ENCODE measurements around the gene PGBD1. TPM values are rescaled to one million over a fixed set of nuclear protein-coding genes. Genes with fewer than 3 reads are reported as not detected.
"Not testable (repeated sequence)": the region's sequence is repeated elsewhere in the genome, so short reads cannot be mapped to it uniquely, and the experiment has no call there.

The PGBD1 gene
- total RNA-seq, 4 donors from 2014 or later, result 0.75 to 3.2 (median 2.3) TPM

- DNase-seq, result no peak
- no peaks in the 10 kb centered on the region for H3K9me3 ChIP-seq
- H3K4me1 ChIP-seq, result no peaks in the 10 kb centered on the region
- TF ChIP-seq POLR2A (IDR thresholded peaks at IDR 0.05) (no peak), CTCF (IDR thresholded peaks at IDR 0.05) (no peak), EP300 (IDR thresholded peaks at IDR 0.05; ENCODE audit: low read depth) (no peak), POLR2AphosphoS5 (IDR thresholded peaks at IDR 0.05) (no peak)
- intact Hi-C loops (cut with DNase I; ENCODE audit: low total_unique reads) (no loop called here), in situ Hi-C loops (cut with MboI; ENCODE audit: low pct_ligation_motif_present in 1 of 4, low pct_unique_long_range_greater_than_20kb in 1 of 4, low sequenced_read_pairs in 3 of 4) (no loop called here)
- H3K4me3 ChIP-seq, result no peak overlapping the region
- no peaks in the 10 kb centered on the region for H3K27me3 ChIP-seq
- H3K27ac ChIP-seq, result no peak overlapping the region
- peaks cover 0 to 9% (median 3%) of the 10 kb centered on the region in 4 donors for H3K36me3 ChIP-seq
Observed at GRCh38 chr6:28291573-28291972, 10.2 kb downstream of the PGBD1 start.

GRCh38 chr6:28295326-28295725 is 14.0 kb downstream of the PGBD1 start:
- Histone ChIP-seq H3K27ac (no peak overlapping the region), H3K9me3 (no peaks in the 10 kb centered on the region), H3K36me3 (no peaks in the 10 kb centered on the region), H3K4me1 (no peaks in the 10 kb centered on the region), H3K4me3 (no peak overlapping the region), H3K27me3 (no peaks in the 10 kb centered on the region)
- in situ Hi-C loops (cut with MboI; ENCODE audit: low pct_ligation_motif_present in 1 of 4, low pct_unique_long_range_greater_than_20kb in 1 of 4, low sequenced_read_pairs in 3 of 4), result no loop called here
- intact Hi-C loops (cut with DNase I; ENCODE audit: low total_unique reads), result no loop called here
- no peak for DNase-seq
- TF ChIP-seq EP300 (IDR thresholded peaks at IDR 0.05; ENCODE audit: low read depth) (no peak), POLR2AphosphoS5 (IDR thresholded peaks at IDR 0.05) (no peak), CTCF (IDR thresholded peaks at IDR 0.05) (no peak), POLR2A (IDR thresholded peaks at IDR 0.05) (no peak)
- 85 to 93% methylated on average over 2 to 5 of the region's 5 CpGs for WGBS, 2 donors (ENCODE audit: low coverage in 1 of 2)

GRCh38 chr6:28296520-28297060 is 15.2 kb downstream of the PGBD1 start:
- intact Hi-C loops (cut with DNase I; ENCODE audit: low total_unique reads), result no loop called here
- no peak overlapping the region for H3K4me3 ChIP-seq
- in situ Hi-C loops (cut with MboI; ENCODE audit: low pct_ligation_motif_present in 1 of 4, low pct_unique_long_range_greater_than_20kb in 1 of 4, low sequenced_read_pairs in 3 of 4), result no loop called here
- 87% methylated on average over 7 of the region's 7 CpGs; no CpG with 5 or more reads in 1 of the 2 donors for WGBS, 2 donors (ENCODE audit: low coverage in 1 of 2)
- no peaks in the 10 kb centered on the region for H3K9me3 ChIP-seq
- no peaks in the 10 kb centered on the region for H3K27me3 ChIP-seq
- no peak overlapping the region for H3K27ac ChIP-seq
- no peaks in the 10 kb centered on the region for H3K4me1 ChIP-seq
- no peak for TF ChIP-seq EP300 (IDR thresholded peaks at IDR 0.05; ENCODE audit: low read depth)
- TF ChIP-seq POLR2AphosphoS5 (IDR thresholded peaks at IDR 0.05), result no peak
- TF ChIP-seq POLR2A (IDR thresholded peaks at IDR 0.05), result no peak
- no peak for TF ChIP-seq CTCF (IDR thresholded peaks at IDR 0.05)
- no peaks in the 10 kb centered on the region for H3K36me3 ChIP-seq
- DNase-seq, result no peak

- no peak for TF ChIP-seq POLR2AphosphoS5 (IDR thresholded peaks at IDR 0.05)
- no peak for TF ChIP-seq POLR2A (IDR thresholded peaks at IDR 0.05)
- 73 to 76% methylated on average over 2 to 3 of the region's 3 CpGs for WGBS, 2 donors (ENCODE audit: low coverage in 1 of 2)
- H3K4me1 ChIP-seq, result no peaks in the 10 kb centered on the region
- no peaks in the 10 kb centered on the region for H3K36me3 ChIP-seq
- H3K27ac ChIP-seq, result no peak overlapping the region
- H3K27me3 ChIP-seq, result no peaks in the 10 kb centered on the region
- intact Hi-C loops (cut with DNase I; ENCODE audit: low total_unique reads), result no loop called here
- in situ Hi-C loops (cut with MboI; ENCODE audit: low pct_ligation_motif_present in 1 of 4, low pct_unique_long_range_greater_than_20kb in 1 of 4, low sequenced_read_pairs in 3 of 4), result no loop called here
- peaks cover 4 to 10% of the 10 kb centered on the region in 2 donors for H3K9me3 ChIP-seq
- no peak overlapping the region for H3K4me3 ChIP-seq
- no peak for DNase-seq
Observed at GRCh38 chr6:28303570-28303969, 22.2 kb downstream of the PGBD1 start.

- H3K27ac ChIP-seq; H3K4me3 ChIP-seq; H3K36me3 ChIP-seq; intact Hi-C loops (cut with DNase I; ENCODE audit: low total_unique reads); DNase-seq; in situ Hi-C loops (cut with MboI; ENCODE audit: low pct_ligation_motif_present in 1 of 4, low pct_unique_long_range_greater_than_20kb in 1 of 4, low sequenced_read_pairs in 3 of 4); H3K27me3 ChIP-seq; H3K4me1 ChIP-seq: not testable (repeated sequence)
- peaks cover 4 to 10% of the 10 kb centered on the region in 2 donors for H3K9me3 ChIP-seq
Observed at GRCh38 chr6:28306363-28306762, 25.0 kb downstream of the PGBD1 start.

Data from transverse colon (tissue), 4 donors.